Gastroesophageal sphincter (tissue), 4 donors: Measurements from ENCODE around the gene TBX3. TPM values are rescaled to one million over a fixed set of nuclear protein-coding genes. Genes with fewer than 3 reads are reported as not detected.

Experiments used
- ATAC-seq: fragments of 150-250 bp; one replicate; pipeline ENCODE4 v1.9.1; 2016; ENCODE audit warnings: mild to moderate bottlenecking, moderate library complexity
- H3K27ac ChIP-seq, 4 donors: fragments of 200-600 bp; sonication (generic) in 3 of 4; 1 replicate in 3 of 4; 2 replicates in 1 of 4; pipeline ENCODE4 v1.5.1; 2016 to 2019
- H3K27me3 ChIP-seq: fragments of 200-600 bp; sonication (generic); one replicate; pipeline ENCODE4 v1.5.1; 2019
- H3K36me3 ChIP-seq, 2 donors: fragments of 200-600 bp; sonication (generic); one replicate each; pipeline ENCODE4 v1.5.1; 2019; ENCODE audit warnings: control low read depth in 1 of 2
- H3K4me1 ChIP-seq, 3 donors: fragments of 200-600 bp; sonication (generic); 1 replicate in 2 of 3; 2 replicates in 1 of 3; pipeline ENCODE4 v1.5.1; 2016 to 2019; ENCODE audit warnings: control low read depth in 2 of 3
- H3K4me3 ChIP-seq, 2 donors: fragments of 200-600 bp; sonication (generic); one replicate each; pipeline ENCODE4 v1.5.1; 2019; ENCODE audit warnings: mild to moderate bottlenecking in 1 of 2, moderate library complexity in 1 of 2
- H3K9me3 ChIP-seq, 3 donors: fragments of 200-600 bp; sonication (generic); one replicate each; pipeline ENCODE4 v1.5.1; 2017 to 2019; ENCODE audit warnings: control low read depth in 2 of 3
- EP300 ChIP-seq: sonication (generic); formaldehyde crosslinking; IDR thresholded peaks from one replicate; pipeline ENCODE4 v1.6.1; 2017; ENCODE audit warnings: antibody characterized with exemption, mild to moderate bottlenecking
- POLR2A ChIP-seq, 2 donors: fragments of 450-650 bp; IDR thresholded peaks; one replicate each; pipeline ENCODE4 v1.6.1; 2017; ENCODE audit warnings: antibody characterized with exemption in 2 of 2, mild to moderate bottlenecking in 2 of 2, moderate library complexity in 1 of 2
- POLR2AphosphoS5 ChIP-seq: sonication (generic); formaldehyde crosslinking; IDR thresholded peaks from one replicate; pipeline ENCODE4 v1.6.1; 2017; ENCODE audit warnings: antibody characterized with exemption
- WGBS, 2 donors: methylation state at CpG; one replicate each; pipeline ENCODE4 v1.1.5; 2018; ENCODE audit warnings: low coverage in 1 of 2; 5-methylcytosine and 5-hydroxymethylcytosine counted together
- total RNA-seq, 4 donors: library from RNA; depleted of rRNA; stranded (reverse); fragments of >200 nt; gene quantifications; one replicate each; pipeline ENCODE4 v1.1.0, GENCODE V29; 2016
- TF ChIP-seq, protein P1 (sequence below), 4 experiments: fragments of 200-600 bp in 2 of 4; fragments of 450-650 bp in 2 of 4; sonication (generic) in 1 of 4; IDR thresholded peaks; one replicate each; pipeline ENCODE4 v1.5.1; 2017 to 2019; ENCODE audit warnings: antibody characterized with exemption in 4 of 4, mild to moderate bottlenecking in 2 of 4, moderate library complexity in 2 of 4

TBX3 gene
- total RNA-seq, 4 donors from 2014 or later, result 6.9 to 17.4 (median 10.0) TPM

DNA sequence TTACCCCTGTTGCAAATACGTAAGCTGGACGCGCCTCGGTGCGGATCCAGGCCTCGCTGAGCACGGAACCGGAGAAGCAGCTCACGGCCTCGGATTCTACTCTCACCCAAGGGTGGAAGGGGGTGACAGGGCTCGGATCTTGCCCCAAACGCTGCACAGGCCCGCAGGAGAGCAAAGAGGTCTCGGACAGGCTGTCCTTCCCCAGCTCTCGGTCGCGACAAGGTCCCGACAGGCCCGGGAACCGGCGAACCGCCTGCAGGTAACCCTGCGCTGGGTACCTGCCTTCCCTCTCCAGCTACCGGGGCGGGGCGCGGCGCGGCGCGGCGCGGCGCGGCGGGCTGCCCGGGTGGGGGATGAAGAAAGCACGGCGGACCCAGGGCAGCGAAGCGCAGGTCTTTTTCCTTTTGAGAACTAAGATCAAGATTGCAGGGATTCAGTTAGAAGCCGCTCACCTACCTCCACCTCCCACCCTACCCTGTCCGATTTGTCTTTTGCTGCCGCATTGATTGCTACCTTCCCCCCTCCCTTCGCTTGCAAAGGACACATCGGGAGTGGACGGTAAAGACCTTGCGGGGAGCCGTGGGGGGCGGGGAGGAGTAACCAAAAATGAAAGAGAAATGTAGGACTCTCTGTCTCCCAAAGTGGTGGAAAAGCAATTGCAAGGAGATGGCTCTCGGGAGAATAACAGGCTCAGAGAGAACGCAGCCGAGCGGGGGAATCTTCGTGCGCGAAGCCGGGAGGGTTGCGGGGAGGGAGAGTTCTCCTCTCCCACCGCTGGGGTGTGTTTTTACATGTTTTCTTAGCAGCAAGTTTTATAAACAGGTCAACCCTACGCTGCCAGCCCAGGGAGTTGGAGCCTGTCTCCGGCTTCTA, 8.4 kb upstream of the TBX3 start:
- H3K27me3 ChIP-seq, result peaks cover 99% of the 10 kb centered on the region

DNA sequence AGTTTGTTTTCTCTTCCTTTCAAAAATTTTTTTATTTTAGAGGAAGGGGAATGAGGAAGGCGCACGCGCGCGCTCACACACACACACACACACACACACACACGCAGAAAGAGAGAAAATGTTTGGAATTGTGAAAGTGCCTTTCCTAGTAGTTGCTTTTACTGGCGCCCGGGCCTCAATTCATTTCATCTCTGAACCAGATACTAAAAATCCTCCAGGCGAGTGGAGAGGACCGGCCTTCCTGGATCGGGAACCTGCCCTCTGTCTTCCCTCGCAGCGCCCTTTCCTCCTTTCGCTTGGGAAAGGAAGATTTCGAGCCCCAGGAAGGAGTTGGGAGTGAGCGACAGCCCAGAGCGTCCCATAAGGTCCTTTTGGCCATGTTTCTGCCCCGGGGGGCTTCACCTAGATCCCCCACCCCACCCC, 7.8 kb upstream of the TBX3 start:
- Histone ChIP-seq H3K4me3 (peak overlapping the region in 1 of 2 donors; percentile 47), H3K4me1 (peaks cover 0 to 16% (median 9%) of the 10 kb centered on the region in 3 donors), H3K36me3 (no peaks in the 10 kb centered on the region), H3K27me3 (peaks cover 99% of the 10 kb centered on the region), H3K9me3 (peaks cover 0 to 4% (median 0%) of the 10 kb centered on the region in 3 donors), H3K27ac (no peak overlapping the region)
- no peak for TF ChIP-seq POLR2A (IDR thresholded peaks at IDR 0.05)
- no peak for TF ChIP-seq EP300
- TF ChIP-seq, protein P1, sequence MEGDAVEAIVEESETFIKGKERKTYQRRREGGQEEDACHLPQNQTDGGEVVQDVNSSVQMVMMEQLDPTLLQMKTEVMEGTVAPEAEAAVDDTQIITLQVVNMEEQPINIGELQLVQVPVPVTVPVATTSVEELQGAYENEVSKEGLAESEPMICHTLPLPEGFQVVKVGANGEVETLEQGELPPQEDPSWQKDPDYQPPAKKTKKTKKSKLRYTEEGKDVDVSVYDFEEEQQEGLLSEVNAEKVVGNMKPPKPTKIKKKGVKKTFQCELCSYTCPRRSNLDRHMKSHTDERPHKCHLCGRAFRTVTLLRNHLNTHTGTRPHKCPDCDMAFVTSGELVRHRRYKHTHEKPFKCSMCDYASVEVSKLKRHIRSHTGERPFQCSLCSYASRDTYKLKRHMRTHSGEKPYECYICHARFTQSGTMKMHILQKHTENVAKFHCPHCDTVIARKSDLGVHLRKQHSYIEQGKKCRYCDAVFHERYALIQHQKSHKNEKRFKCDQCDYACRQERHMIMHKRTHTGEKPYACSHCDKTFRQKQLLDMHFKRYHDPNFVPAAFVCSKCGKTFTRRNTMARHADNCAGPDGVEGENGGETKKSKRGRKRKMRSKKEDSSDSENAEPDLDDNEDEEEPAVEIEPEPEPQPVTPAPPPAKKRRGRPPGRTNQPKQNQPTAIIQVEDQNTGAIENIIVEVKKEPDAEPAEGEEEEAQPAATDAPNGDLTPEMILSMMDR (IDR thresholded peaks at IDR 0.05), result no peak
- TF ChIP-seq POLR2AphosphoS5, result no peak
- no peak for ATAC-seq
- 66 to 79% methylated on average over 8 to 10 of the region's 18 CpGs for WGBS, 2 donors

More for the DNA sequence above, 8.4 kb upstream of the TBX3 start:
- Histone ChIP-seq H3K9me3 (peaks cover 0 to 4% (median 0%) of the 10 kb centered on the region in 3 donors), H3K4me1 (peaks cover 0 to 21% (median 9%) of the 10 kb centered on the region in 3 donors), H3K4me3 (peak overlapping the region; percentile 7 to 47), H3K27ac (no peak overlapping the region), H3K36me3 (no peaks in the 10 kb centered on the region)
- ATAC-seq, result no peak
- TF ChIP-seq, protein P1 (IDR thresholded peaks at IDR 0.05), result no peak
- TF ChIP-seq POLR2A (IDR thresholded peaks at IDR 0.05) (no peak), POLR2AphosphoS5 (no peak), EP300 (no peak)
- 3% methylated on average over 12 of the region's 62 CpGs for WGBS, 2 donors

DNA sequence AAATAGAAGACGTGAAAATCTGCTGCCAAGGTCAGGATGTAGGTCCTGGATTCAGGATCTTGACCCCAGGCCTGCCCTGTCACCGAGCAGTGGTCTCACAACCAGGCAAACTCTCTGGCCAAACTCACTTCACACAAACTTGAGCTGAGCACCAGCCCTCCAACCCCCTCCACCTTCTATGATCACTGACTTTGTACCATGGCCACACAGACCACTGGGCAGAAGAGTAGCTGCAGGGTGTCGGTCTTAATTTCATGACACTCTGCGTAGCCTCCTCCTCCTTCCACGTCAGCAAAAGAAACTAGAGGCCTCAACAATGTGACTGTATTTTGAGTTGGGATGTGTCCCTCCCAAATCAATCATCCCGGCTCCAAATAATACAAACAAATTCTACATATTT, 7.2 kb upstream of the TBX3 start:
- Histone ChIP-seq H3K27ac (no peak overlapping the region), H3K27me3 (peaks cover 99% of the 10 kb centered on the region), H3K4me3 (no peak overlapping the region), H3K36me3 (no peaks in the 10 kb centered on the region), H3K9me3 (peaks cover 0 to under 1% (median 0%) of the 10 kb centered on the region in 3 donors), H3K4me1 (peaks cover 0 to 16% (median 9%) of the 10 kb centered on the region in 3 donors)
- no peak for ATAC-seq
- TF ChIP-seq, protein P1 (IDR thresholded peaks at IDR 0.05), result no peak
- TF ChIP-seq EP300, result no peak
- no peak for TF ChIP-seq POLR2A (IDR thresholded peaks at IDR 0.05)
- no peak for TF ChIP-seq POLR2AphosphoS5
- WGBS, 2 donors, result 76% methylated on average over 5 of the region's 6 CpGs; no CpG with 5 or more reads in 1 of the 2 donors

DNA sequence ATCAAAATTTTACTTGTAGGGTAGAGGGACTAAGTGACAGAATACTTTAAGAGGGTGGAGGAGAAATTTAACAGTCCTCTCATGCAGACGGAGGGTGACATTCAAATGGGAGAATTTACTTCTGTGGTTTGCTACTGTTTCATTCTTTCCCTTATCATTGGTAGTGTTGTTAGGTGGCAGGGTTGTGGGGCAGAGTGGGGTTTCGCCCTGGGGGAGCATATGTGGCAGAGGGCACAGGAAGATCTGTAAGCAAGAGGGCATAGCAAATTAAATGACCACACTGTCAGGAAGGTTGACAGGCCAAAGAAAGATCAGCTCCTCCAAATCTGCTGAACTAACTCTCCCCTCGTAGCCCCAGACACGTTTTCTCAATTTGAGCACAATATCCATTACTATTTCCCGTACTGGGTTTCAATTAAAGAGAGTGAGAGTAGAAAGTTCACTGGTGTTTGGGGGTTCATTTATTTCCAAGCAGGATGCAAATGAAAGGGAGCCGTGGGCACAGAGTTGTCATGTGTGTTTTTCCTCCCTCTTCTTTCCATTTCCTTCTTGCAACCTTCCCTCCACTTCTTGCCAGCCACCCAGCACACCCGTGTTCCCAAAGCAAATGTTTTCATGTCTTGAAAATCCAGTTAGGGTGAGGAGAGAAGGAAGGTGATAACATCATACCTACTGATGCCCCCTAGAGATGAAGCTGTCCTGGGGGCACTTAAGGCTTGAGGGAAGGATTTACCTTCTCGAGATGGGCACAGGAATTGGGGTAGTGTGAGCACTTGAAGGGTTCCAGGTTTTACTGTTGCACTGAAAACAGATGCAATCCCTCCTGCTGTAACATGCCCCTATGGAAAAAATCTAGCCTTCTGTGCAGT, 6.5 kb upstream of the TBX3 start:
- TF ChIP-seq POLR2AphosphoS5 (no peak), EP300 (no peak), POLR2A (IDR thresholded peaks at IDR 0.05) (no peak)
- TF ChIP-seq, protein P1 (IDR thresholded peaks at IDR 0.05), result no peak
- Histone ChIP-seq H3K27me3 (peaks cover 99% of the 10 kb centered on the region), H3K36me3 (no peaks in the 10 kb centered on the region), H3K27ac (no peak overlapping the region), H3K4me1 (peaks cover 0 to 18% (median 9%) of the 10 kb centered on the region in 3 donors), H3K9me3 (no peaks in the 10 kb centered on the region), H3K4me3 (no peak overlapping the region)
- ATAC-seq, result no peak
- WGBS, 2 donors, result 63 to 79% methylated on average over 6 to 7 of the region's 8 CpGs
